K562 (cell line): Measurements from ENCODE around the gene GASK1A. TPM values are rescaled to one million over a fixed set of nuclear protein-coding genes. Genes with fewer than 3 reads are reported as not detected.

Source experiments
- ATAC-seq: fragments of 200-7000 bp; cut with Tn5 transposase; 3 replicates; pipeline ENCODE4 v1.9.1; 2020; ENCODE audit warnings: moderate library complexity
- BruUV-seq: library from RNA; stranded (reverse); fragments of 400-500 nt; replicated peaks from 2 replicates; lab custom pipeline; 2021; lab: Mats Ljungman, UMichigan
- CTCF ChIA-PET: fragments of 300-600 bp; formaldehyde crosslinking; extraction: SDS; loops from one replicate; lab custom pipeline; 2021; ENCODE audit warnings: low intra/inter-chr PET ratio; lab: Yijun Ruan, JAX
- POLR2A ChIA-PET: fragments of 300-600, 350-650 bp; sonication (Branson Sonifier 250); formaldehyde crosslinking; extraction: SDS; loops from one replicate; lab custom pipeline; 2021; ENCODE audit warnings: antibody characterized with exemption, inconsistent platforms; lab: Yijun Ruan, JAX
- DNase-seq, 4 experiments: peaks; one replicate each; pipeline versions ENCODE4 v3.0.0 to v3.0.0-alpha.2; 2011 to 2018; ENCODE audit warnings: low spot score in 3 of 4, mixed read lengths in 3 of 4; ENCODE audit errors: extremely low read depth in 1 of 4
- FAIRE-seq: peaks from 2 replicates; lab custom pipeline; 2011; peaks lifted over from hg19 to GRCh38; lab: Jason Lieb, UNC
- H2AFZ ChIP-seq: 2 replicates; pipeline ENCODE4 v1.6.0; 2011; ENCODE audit warnings: low read depth, low read length, control low read depth, inconsistent platforms
- H3K27ac ChIP-seq: fragments of 200-600 bp; 3 replicates; pipeline ENCODE4 v1.8.0; 2011; ENCODE audit warnings: low read depth, mild to moderate bottlenecking, control low read depth, inconsistent platforms, low read length, moderate library complexity, mixed read lengths; ENCODE audit errors: extremely low read depth
- H3K27me3 ChIP-seq, 2 experiments: fragments of 300-600 bp in 1 of 2; 2 replicates in 1 of 2; 3 replicates in 1 of 2; pipeline versions ENCODE4 v1.6.0 to v1.8.0; 2011; ENCODE audit warnings: inconsistent platforms in 2 of 2, low read length in 2 of 2, mild to moderate bottlenecking in 1 of 2, mixed read lengths in 1 of 2, moderate library complexity in 1 of 2; ENCODE audit not compliant: control insufficient read depth in 2 of 2, insufficient read depth in 2 of 2
- H3K36me3 ChIP-seq: fragments of 300-600 bp; 3 replicates; pipeline ENCODE4 v1.8.0; 2011; ENCODE audit warnings: mild to moderate bottlenecking, low read length, inconsistent platforms; ENCODE audit not compliant: control insufficient read depth, insufficient read depth
- H3K4me1 ChIP-seq, 2 experiments: fragments of 200-600 bp in 1 of 2; replicated peaks in 1 of 2; 2 replicates in 1 of 2; 3 replicates in 1 of 2; pipeline versions ENCODE4 v1.5.1 to v1.8.0; 2011; ENCODE audit warnings: inconsistent platforms in 2 of 2, low read length in 2 of 2, mild to moderate bottlenecking in 1 of 2, mixed read lengths in 1 of 2, moderate library complexity in 1 of 2; ENCODE audit not compliant: control insufficient read depth in 2 of 2, insufficient read depth in 2 of 2
- H3K4me2 ChIP-seq: 2 replicates; pipeline ENCODE4 v1.6.1; 2011; ENCODE audit warnings: low read length, control low read depth, inconsistent platforms, mixed read lengths; ENCODE audit not compliant: insufficient read depth
- H3K4me3 ChIP-seq: fragments of 200-600 bp; sonication (generic), shearing (Covaris generic); 2 replicates; pipeline ENCODE4 v1.5.1; 2016; ENCODE audit warnings: control low read depth, inconsistent platforms
- H3K79me2 ChIP-seq: fragments of 200-600 bp; 3 replicates; pipeline ENCODE4 v1.8.0; 2011; ENCODE audit warnings: low read length, inconsistent platforms; ENCODE audit not compliant: control insufficient read depth, insufficient read depth
- H3K9ac ChIP-seq, 2 experiments: 2 replicates each; pipeline versions ENCODE4 v1.6.0 to v1.6.1; 2011; ENCODE audit warnings: low read depth in 2 of 2, low read length in 2 of 2, control low read depth in 1 of 2, inconsistent platforms in 1 of 2, mild to moderate bottlenecking in 1 of 2, mixed read lengths in 1 of 2; ENCODE audit not compliant: insufficient read depth in 1 of 2
- H3K9me1 ChIP-seq: one replicate; pipeline ENCODE4 v1.6.0; 2011; ENCODE audit warnings: inconsistent platforms, mild to moderate bottlenecking, low read length, moderate library complexity; ENCODE audit not compliant: control insufficient read depth, insufficient read depth
- H3K9me3 ChIP-seq: replicated peaks from 2 replicates; pipeline ENCODE4 v1.5.1; 2011; ENCODE audit warnings: low read depth, low read length, inconsistent platforms; ENCODE audit not compliant: control insufficient read depth, insufficient read depth
- H4K20me1 ChIP-seq: replicated peaks from 2 replicates; pipeline ENCODE4 v1.6.1; 2011; ENCODE audit warnings: low read length, inconsistent platforms, mixed read lengths; ENCODE audit not compliant: control insufficient read depth, insufficient read depth
- MAZ ChIP-seq, 2 experiments: fragments of 450-650 bp in 1 of 2; sonication (generic) in 1 of 2; formaldehyde crosslinking; IDR thresholded peaks in 1 of 2; conservative IDR thresholded peaks in 1 of 2; 2 replicates each; pipeline versions ENCODE4 v1.4.0 to v1.5.0; 2020; ENCODE audit warnings: mild to moderate bottlenecking in 1 of 2, missing genetic modification reagents in 1 of 2
- SREBF2 ChIP-seq: sonication (generic); formaldehyde crosslinking; IDR thresholded peaks from 2 replicates; pipeline ENCODE4 v1.4.0; 2020; ENCODE audit warnings: mild to moderate bottlenecking, missing genetic modification reagents
- WGBS: fragments of 100-300 bp; shearing (Covaris generic); methylation state at CpG from one replicate; pipeline ENCODE4 v1.1.6; 2016; ENCODE audit warnings: low coverage, mixed read lengths; ENCODE audit not compliant: insufficient coverage; ENCODE audit errors: missing lambda C conversion rate; 5-methylcytosine and 5-hydroxymethylcytosine counted together
- in situ Hi-C: fragments of 300-500 bp; cut with MboI; formaldehyde crosslinking; loops from 4 replicates; pipeline ENCODE4 v1.15.0; 2018; ENCODE audit warnings: inconsistent platforms, mixed read lengths
- intact Hi-C: fragments of 100-400 bp; cut with micrococcal nuclease; formaldehyde crosslinking; loops from 2 replicates; pipeline ENCODE4 v1.14.2; 2022
- polyA plus RNA-seq, 8 experiments: library from polyadenylated mRNA; depleted of rRNA in 4 of 8; stranded (reverse) in 5 of 8; unstranded in 3 of 8; fragments of >200 nt; fragmentation: Nextera tagmentation in 2 of 8; fragmentation: Illumina TruSeq in 1 of 8; extraction: Ambion mirVana in 2 of 8; extraction: Trizol in 1 of 8; gene quantifications; 2 replicates each; pipeline versions ENCODE4 v1.2.1 to v1.2.3, GENCODE V29; 2011 to 2014; ENCODE audit warnings: inconsistent platforms in 1 of 8, missing spikeins in 1 of 8
- total RNA-seq, 7 experiments: library from RNA; depleted of rRNA in 6 of 7; stranded (reverse); fragments of >200 nt in 6 of 7; fragmentation: Illumina TruSeq in 2 of 7; extraction: Trizol in 2 of 7; gene quantifications; 2 replicates each; pipeline versions ENCODE4 v1.2.1 to v1.2.3, GENCODE V29; 2011 to 2021; ENCODE audit warnings: low replicate concordance in 1 of 7
- TF ChIP-seq, protein P1 (sequence below): IDR thresholded peaks from 3 replicates; pipeline ENCODE4 v1.6.1; 2011; ENCODE audit warnings: borderline replicate concordance, mild to moderate bottlenecking, moderate library complexity; ENCODE audit not compliant: insufficient read length; ENCODE audit errors: extremely low read depth

GASK1A gene
- total and polyA plus RNA-seq, 9 of the 15 experiments (the other 6 are each of a cell fraction or from before 2014, with no cell fraction given), result 0.04 to 0.11 (median 0.05) TPM; not detected in 5

DNA sequence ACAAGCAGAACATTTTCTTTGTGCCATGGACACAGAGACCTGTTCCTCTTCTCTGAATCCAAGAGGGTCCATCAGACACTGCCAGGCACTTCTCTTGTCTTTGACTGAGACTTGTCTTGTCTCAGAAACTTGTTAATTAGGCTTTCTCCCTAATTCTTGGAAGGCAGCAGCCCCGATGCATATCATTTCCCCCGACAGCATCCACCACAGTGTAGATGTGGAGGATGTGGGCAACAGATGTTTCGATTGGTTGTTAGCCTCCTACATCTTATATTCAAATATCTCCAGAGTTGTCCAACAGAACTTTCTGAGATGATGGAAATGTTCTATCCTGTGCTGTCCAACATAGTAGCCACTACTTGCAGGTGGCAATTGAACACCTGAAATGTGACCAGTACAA lies 15.5 kb downstream of the GASK1A start:
- Histone ChIP-seq H3K27ac (no peak overlapping the region), H3K27me3 (peaks cover 22 to 65% of the 10 kb centered on the region in 2 experiments; a peak in 4 of 5 replicates), H3K79me2 (no peaks in the 10 kb centered on the region), H3K4me2 (no peak overlapping the region), H2AFZ (no peak overlapping the region), H4K20me1 (no peaks in the 10 kb centered on the region), H3K4me3 (no peak overlapping the region), H3K9me1 (no peaks in the 10 kb centered on the region), H3K9ac (no peak overlapping the region), H3K36me3 (no peaks in the 10 kb centered on the region), H3K9me3 (no peaks in the 10 kb centered on the region), H3K4me1 (no peaks in the 10 kb centered on the region)
- DNase-seq (no peak), ATAC-seq (no peak), FAIRE-seq (no peak)
- 0% methylated on average over 3 of the region's 3 CpGs for WGBS
- in situ Hi-C loops (no loop called here), intact Hi-C loops (no loop called here)
- ChIA-PET CTCF (no interaction called here), POLR2A (no interaction called here)
- BruUV-seq, result no TSS peak
- TF ChIP-seq, protein P1, sequence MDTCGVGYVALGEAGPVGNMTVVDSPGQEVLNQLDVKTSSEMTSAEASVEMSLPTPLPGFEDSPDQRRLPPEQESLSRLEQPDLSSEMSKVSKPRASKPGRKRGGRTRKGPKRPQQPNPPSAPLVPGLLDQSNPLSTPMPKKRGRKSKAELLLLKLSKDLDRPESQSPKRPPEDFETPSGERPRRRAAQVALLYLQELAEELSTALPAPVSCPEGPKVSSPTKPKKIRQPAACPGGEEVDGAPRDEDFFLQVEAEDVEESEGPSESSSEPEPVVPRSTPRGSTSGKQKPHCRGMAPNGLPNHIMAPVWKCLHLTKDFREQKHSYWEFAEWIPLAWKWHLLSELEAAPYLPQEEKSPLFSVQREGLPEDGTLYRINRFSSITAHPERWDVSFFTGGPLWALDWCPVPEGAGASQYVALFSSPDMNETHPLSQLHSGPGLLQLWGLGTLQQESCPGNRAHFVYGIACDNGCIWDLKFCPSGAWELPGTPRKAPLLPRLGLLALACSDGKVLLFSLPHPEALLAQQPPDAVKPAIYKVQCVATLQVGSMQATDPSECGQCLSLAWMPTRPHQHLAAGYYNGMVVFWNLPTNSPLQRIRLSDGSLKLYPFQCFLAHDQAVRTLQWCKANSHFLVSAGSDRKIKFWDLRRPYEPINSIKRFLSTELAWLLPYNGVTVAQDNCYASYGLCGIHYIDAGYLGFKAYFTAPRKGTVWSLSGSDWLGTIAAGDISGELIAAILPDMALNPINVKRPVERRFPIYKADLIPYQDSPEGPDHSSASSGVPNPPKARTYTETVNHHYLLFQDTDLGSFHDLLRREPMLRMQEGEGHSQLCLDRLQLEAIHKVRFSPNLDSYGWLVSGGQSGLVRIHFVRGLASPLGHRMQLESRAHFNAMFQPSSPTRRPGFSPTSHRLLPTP, result no peak
- TF ChIP-seq SREBF2 (CRISPR knock-in tag) (no peak), MAZ (CRISPR knock-in tag; conservative IDR thresholded peaks at IDR 0.05 in 1 of 2, IDR thresholded peaks at IDR 0.05 in 1 of 2) (no peak)
